Right lobe of liver (tissue), 4 donors: ENCODE data around the gene ZDHHC1.

Experiments used
- CTCF ChIP-seq, 4 donors: fragments of 200-600 bp in 3 of 4; fragments of 450-650 bp in 1 of 4; IDR thresholded peaks; one replicate each; pipeline versions ENCODE4 v1.5.1 to v1.8.0; 2016 to 2022; ENCODE audit warnings: antibody characterized with exemption in 4 of 4, mild to moderate bottlenecking in 2 of 4
- POLR2A ChIP-seq: fragments of 450-650 bp; IDR thresholded peaks from one replicate; pipeline ENCODE4 v1.6.1; 2017; ENCODE audit warnings: antibody characterized with exemption, mild to moderate bottlenecking
- donor health status: DM: no; HTN: no; CAD: no.
- donor health status: DM: no; HTN: no; CAD: no.
- donor health status: DM: no; HTN: yes; CAD: no.

- no peak for TF ChIP-seq POLR2A
- no peak for TF ChIP-seq CTCF (IDR thresholded peaks at IDR 0.05)
Observed at GRCh38 chr16:67407176-67407787, 9.0 kb downstream of the ZDHHC1 start.
